GM18505 (cell line): ENCODE data around the gene USP30.

ENCODE experiments used
- ATAC-seq: cut with Tn5 transposase; IDR thresholded peaks from one replicate; pipeline ENCODE4 v1.9.1; 2021; ENCODE audit not compliant: unreplicated experiment
- POLR2A ChIP-seq: IDR thresholded peaks from 4 replicates; pipeline ENCODE4 v1.6.1; 2011; ENCODE audit warnings: borderline replicate concordance; ENCODE audit not compliant: insufficient read depth, insufficient read length; ENCODE audit errors: extremely low read depth

Gene USP30

DNA sequence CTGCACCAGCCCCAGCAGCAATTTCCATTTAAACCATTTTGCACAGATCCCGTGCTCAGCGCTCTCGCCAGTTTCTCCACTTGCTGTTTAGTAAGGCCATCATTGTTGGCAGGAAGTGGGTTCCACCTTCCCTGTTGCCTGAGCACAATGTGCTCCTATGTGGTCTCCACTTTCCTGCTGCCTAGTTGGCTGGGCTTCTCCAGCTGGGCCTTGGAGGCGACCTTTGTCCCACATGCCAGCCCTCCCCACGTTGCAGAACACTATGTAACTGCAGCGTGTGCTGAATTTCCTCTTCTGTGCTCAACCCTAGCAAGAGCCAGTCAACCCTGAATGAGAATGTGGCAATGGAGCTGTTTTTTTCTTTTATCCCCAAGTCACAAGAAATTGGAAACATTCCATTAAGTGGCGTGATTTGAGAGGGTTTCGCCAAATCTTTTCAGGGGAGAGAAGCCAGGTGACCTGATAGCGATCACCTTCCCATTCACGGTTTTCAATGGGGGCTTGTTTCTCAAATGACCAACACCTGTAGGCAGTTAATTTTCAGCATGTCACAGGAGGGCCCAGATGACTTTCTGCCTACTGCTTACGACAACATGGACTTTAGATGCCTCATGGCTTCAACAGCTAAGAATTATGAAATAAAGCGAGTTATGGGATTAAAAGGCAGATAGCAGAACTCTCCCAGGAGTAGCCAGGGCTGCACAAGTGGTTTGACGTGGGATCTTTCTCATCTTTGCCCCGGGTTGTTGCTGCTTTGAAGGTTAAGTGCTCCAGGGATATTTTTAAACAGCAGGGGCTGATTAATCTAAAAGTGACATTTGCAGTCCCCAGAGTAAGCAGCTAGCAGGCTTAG is 63.6 kb downstream of the USP30 start, which contains the start of gene ACACB:
Gene ACACB, plus strand, starts transcription at position 830 of the 853 bp plus-strand sequence. CDS start 22,819 bp downstream, outside the sequence.
- no peak for ATAC-seq
- no peak for TF ChIP-seq POLR2A

DNA sequence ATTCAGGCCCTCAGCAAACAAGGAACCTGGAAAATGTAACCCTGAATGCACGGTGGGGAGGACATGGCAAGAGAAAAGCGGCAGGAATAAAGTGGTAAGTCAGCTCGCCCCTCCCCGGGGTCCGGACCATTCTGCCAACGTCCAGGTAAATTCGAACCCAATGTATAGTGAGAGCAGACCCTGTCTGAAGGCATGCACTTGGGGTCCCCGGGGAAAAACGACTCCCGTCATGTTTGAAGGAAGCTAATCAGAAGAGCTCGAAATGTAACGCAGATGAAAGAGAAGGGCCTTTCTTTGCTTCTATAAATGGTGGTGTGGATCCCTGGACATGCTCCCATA is 64.2 kb downstream of the USP30 start:
- no peak for TF ChIP-seq POLR2A
- ATAC-seq = no peak

DNA sequence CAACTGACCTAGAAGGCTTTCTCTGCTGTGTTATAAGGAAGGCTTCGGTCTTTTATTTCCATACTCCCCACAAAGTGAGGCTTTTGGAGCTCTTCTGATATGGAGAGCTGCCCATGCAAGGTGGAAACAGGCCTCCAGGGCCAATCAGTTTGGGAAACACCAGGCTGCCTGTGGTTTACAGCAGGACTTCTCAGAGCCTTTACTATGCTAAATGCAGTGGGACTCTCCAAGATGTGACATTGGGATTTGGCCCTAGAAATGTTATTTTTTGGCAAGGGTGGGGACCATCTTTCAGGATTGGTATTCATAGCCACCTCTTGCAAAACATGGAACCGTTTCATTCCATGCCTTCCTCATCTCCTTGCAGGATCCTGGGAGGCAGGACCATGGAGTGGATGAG is 67.7 kb downstream of the USP30 start:
- no peak for ATAC-seq
- TF ChIP-seq POLR2A = no peak

DNA sequence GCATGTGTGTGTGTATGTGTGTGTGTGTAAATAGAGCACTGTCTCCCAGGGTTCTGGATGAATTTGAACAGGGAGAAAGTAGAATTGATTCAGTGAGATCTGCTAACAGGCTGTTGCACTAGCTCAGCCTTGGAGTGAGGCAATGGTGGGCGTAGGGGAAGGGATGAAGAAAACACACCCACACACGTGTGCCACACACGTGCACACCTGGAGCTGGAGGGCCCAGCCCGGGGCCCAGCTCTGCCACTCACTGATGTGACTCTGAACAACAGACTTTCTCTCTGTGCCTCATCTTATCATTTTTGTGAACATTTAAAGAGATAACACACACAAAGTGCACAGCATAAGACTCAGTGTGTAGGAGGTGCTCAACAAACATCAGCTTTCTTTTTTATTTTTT is 68.2 kb downstream of the USP30 start:
- TF ChIP-seq POLR2A = no peak
- no peak for ATAC-seq

GRCh38 chr12:109121346-109121880 is 69.0 kb downstream of the USP30 start:
- no peak for TF ChIP-seq POLR2A
- no peak for ATAC-seq

GRCh38 chr12:109124878-109125648 is 72.7 kb downstream of the USP30 start:
- TF ChIP-seq POLR2A = no peak
- ATAC-seq = no peak

DNA sequence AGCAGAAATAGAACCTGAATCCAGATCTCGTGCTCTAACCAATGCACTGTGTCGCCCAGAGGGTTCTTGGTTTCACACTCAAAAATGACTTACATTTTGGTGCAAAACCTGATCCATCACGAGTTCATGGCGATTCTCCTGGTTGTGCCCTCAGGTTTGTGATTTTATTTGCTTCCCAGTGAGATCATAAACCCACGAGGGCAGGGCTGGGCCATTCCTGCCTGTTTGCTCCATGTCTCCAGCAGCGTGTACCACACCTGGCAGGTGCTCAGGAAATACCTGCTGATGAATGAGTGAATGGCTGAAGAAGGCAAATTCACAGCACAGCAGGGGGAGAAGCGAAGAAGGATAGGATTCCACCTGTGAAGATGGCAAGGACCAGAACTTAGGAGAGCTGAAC is 73.4 kb downstream of the USP30 start:
- TF ChIP-seq POLR2A = no peak
- no peak for ATAC-seq

- TF ChIP-seq POLR2A = no peak
- ATAC-seq = no peak
Observed at GRCh38 chr12:109126784-109127183, 74.4 kb downstream of the USP30 start.

- no peak for ATAC-seq
- TF ChIP-seq POLR2A = no peak
Observed at GRCh38 chr12:109127533-109128242, 75.3 kb downstream of the USP30 start.

DNA sequence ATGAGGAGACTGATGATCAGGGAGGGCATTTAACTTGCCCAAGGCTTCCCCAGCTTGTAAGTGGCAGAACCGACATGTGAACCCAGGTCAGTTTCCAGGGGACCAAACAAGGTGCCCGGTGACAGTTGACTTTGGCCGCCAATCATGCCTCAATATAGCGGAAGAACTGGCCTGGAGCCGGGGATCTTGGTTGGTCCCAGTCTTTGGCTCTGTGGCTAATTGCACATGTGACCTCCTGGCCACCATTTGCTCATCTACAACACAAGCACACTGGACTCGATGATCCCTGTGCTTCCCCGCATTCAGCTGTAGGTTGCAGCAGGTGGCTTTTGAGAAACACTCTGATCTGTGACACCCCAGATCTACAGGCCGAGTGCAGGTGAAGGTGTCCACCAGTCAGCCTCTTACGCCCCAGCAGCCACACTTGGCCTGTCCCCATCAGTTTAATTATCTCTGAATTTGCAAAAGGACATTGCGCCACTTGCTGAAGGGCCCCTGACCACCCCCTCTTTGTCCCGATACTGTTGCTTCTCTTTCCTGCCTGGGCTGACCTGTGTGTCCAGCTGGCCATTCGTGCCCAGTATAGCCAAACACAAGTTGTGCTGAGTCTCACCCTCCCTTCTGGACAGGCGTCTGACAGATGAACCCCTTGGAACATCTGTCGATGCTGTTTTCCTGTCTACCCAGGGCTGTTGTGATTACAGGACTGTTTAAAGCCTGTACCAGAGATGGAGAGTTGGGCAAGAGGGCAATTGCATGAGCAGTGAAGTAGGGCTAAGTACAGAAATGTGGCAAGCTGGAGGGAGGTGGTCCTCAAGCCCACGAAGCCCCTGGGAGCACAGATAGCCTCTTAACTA is 78.1 kb downstream of the USP30 start:
- no peak for ATAC-seq
- no peak for TF ChIP-seq POLR2A

DNA sequence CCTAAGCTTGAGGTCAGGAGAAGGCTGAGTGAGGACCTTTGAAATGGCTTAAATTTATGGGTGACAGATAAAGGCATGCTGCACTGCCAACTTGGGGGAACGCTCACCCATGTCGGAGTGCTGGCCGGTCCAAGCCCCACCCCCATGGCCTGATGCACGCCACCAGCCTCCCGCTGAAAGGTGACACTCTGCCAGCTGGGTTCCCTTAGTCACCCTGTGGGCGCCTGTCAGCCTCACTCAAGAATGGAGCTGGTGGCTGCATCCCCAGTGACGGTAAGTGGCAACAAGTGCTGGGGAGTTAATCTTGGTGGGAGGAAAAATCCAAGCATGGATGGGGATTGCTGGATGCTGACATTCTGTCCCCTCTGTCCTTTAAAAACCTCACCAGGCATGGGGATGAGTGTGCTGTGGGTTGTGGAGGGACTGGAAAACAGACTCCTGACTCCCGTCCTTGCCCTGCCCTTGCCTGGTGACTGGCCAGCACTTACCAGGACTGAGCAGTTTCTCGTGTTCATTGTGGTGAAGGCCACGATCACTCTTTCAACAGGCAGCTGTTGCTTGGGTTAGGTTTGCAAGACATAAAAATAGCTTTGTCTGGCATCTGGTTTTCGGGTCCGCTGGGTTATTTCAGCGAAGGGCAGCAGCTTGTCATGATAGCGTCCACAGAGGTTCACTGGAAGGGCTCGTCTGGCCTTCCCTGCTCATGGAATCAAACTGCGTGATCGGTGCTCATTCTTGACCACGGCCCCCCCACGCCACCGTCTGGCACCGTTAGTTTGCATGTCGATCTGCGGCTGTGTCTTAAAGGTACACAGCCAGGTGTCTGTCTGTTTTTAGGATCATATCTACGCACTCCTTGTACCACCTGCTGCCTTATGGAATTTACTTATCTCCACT is 79.0 kb downstream of the USP30 start:
- ATAC-seq = no peak
- no peak for TF ChIP-seq POLR2A
